HCT116 (cell line): ENCODE measurements around the gene ATP6AP1. TPM values are rescaled to one million over a fixed set of nuclear protein-coding genes. Genes with fewer than 3 reads are reported as not detected.

Experiments
- ATAC-seq: fragments of 200-7000 bp; cut with Tn5 transposase; 2 replicates; pipeline ENCODE4 v1.9.1; 2020; ENCODE audit warnings: mild to moderate bottlenecking, moderate library complexity
- BruUV-seq: library from RNA; stranded (reverse); fragments of 400-500 nt; replicated peaks from 2 replicates; lab custom pipeline; 2021; lab: Mats Ljungman, UMichigan
- CTCF ChIA-PET: fragments of 300-600 bp; sonication (Branson Sonifier 250); formaldehyde crosslinking; loops from one replicate; lab custom pipeline; 2021; ENCODE audit warnings: antibody characterized with exemption; lab: Charles Lee
- POLR2A ChIA-PET: fragments of 300-600, 350-600 bp; sonication (Branson Sonifier 250); formaldehyde crosslinking; loops from one replicate; lab custom pipeline; 2021; ENCODE audit warnings: antibody characterized with exemption; lab: Charles Lee
- RAD21 ChIA-PET, 2 experiments: fragments of 300-600 bp; sonication (Branson Sonifier 250); formaldehyde crosslinking; loops; one replicate each; lab custom pipeline; 2023; ENCODE audit warnings: low total read pairs in 2 of 2; ENCODE audit not compliant: uncharacterized antibody in 2 of 2, unreplicated experiment in 2 of 2, low non-redundant PET in 1 of 2; lab: Charles Lee
- DNase-seq: peaks from one replicate; pipeline ENCODE4 v3.0.0-alpha.2; 2010; ENCODE audit warnings: low read depth, low spot score
- H2AFZ ChIP-seq: fragments of 200-600 bp; shearing (Covaris generic), sonication (generic); 2 replicates; pipeline ENCODE4 v1.6.1; 2017; ENCODE audit warnings: low read depth, mixed run types, mixed read lengths, antibody characterized with exemption, low read length; ENCODE audit not compliant: poor library complexity, severe bottlenecking
- H3K27ac ChIP-seq: 2 replicates; pipeline ENCODE4 v1.5.1; 2012; ENCODE audit warnings: low read depth, low read length
- H3K27me3 ChIP-seq: fragments of 200-600 bp; sonication (generic); 2 replicates; pipeline ENCODE4 v1.6.1; 2016; ENCODE audit warnings: mixed run types, low read length, mixed read lengths; ENCODE audit not compliant: insufficient read depth
- H3K36me3 ChIP-seq, 2 experiments: fragments of 200-500 bp in 1 of 2; fragments of 200-600 bp in 1 of 2; sonication (Bioruptor generic) in 1 of 2; sonication (generic) in 1 of 2; 2 replicates each; pipeline versions ENCODE4 v1.5.1 to v1.6.1; 2014 to 2016; ENCODE audit warnings: low read length in 2 of 2, inconsistent platforms in 1 of 2, mixed read lengths in 1 of 2, mixed run types in 1 of 2; ENCODE audit not compliant: insufficient read depth in 2 of 2, control insufficient read depth in 1 of 2
- H3K4me1 ChIP-seq, 2 experiments: fragments of 200-600 bp in 1 of 2; sonication (generic) in 1 of 2; 2 replicates each; pipeline versions ENCODE4 v1.5.1 to v1.6.1; 2012 to 2017; ENCODE audit warnings: low read length in 2 of 2, inconsistent platforms in 1 of 2, mild to moderate bottlenecking in 1 of 2, mixed read lengths in 1 of 2, mixed run types in 1 of 2, moderate library complexity in 1 of 2; ENCODE audit not compliant: insufficient read depth in 2 of 2, control insufficient read depth in 1 of 2
- H3K4me2 ChIP-seq: fragments of 200-600 bp; sonication (generic); 2 replicates; pipeline ENCODE4 v1.6.1; 2017; ENCODE audit warnings: mixed run types, low read length, mixed read lengths
- H3K4me3 ChIP-seq, 2 experiments: fragments of 200-600 bp in 1 of 2; sonication (generic) in 1 of 2; replicated peaks in 1 of 2; 2 replicates each; pipeline ENCODE4 v1.5.1; 2011 to 2016; ENCODE audit warnings: low read length in 2 of 2, control low read depth in 1 of 2, low read depth in 1 of 2, mild to moderate bottlenecking in 1 of 2, mixed read lengths in 1 of 2, mixed run types in 1 of 2
- H3K79me2 ChIP-seq: fragments of 200-600 bp; sonication (generic); 2 replicates; pipeline ENCODE4 v1.6.1; 2017; ENCODE audit warnings: mild to moderate bottlenecking, mixed run types, low read length, moderate library complexity, mixed read lengths; ENCODE audit not compliant: insufficient read depth
- H3K9ac ChIP-seq: fragments of 200-600 bp; sonication (generic); 2 replicates; pipeline ENCODE4 v1.6.1; 2016; ENCODE audit warnings: low read length, mixed read lengths
- H3K9me2 ChIP-seq: fragments of 200-600 bp; sonication (generic), shearing (Covaris generic); 2 replicates; pipeline ENCODE4 v1.6.1; 2017; ENCODE audit warnings: mixed run types, mild to moderate bottlenecking, moderate library complexity; ENCODE audit not compliant: insufficient read depth
- H3K9me3 ChIP-seq, 2 experiments: fragments of 200-500 bp in 1 of 2; fragments of 200-600 bp in 1 of 2; sonication (Bioruptor generic) in 1 of 2; sonication (generic) in 1 of 2; 2 replicates each; pipeline ENCODE4 v1.6.1; 2014 to 2017; ENCODE audit warnings: low read length in 2 of 2, mixed read lengths in 2 of 2, inconsistent platforms in 1 of 2, low read depth in 1 of 2, mild to moderate bottlenecking in 1 of 2, mixed run types in 1 of 2, moderate library complexity in 1 of 2; ENCODE audit not compliant: control insufficient read depth in 1 of 2, insufficient read depth in 1 of 2
- H4K20me1 ChIP-seq: fragments of 200-600 bp; sonication (generic), shearing (Covaris generic); 2 replicates; pipeline ENCODE4 v1.6.1; 2017; ENCODE audit warnings: mixed run types, mild to moderate bottlenecking, moderate library complexity; ENCODE audit not compliant: insufficient read depth
- CBX3 ChIP-seq: IDR thresholded peaks from 2 replicates; pipeline ENCODE4 v1.6.1; 2012; ENCODE audit warnings: low read depth
- CEBPB ChIP-seq: IDR thresholded peaks from 2 replicates; pipeline ENCODE4 v1.6.1; 2012; ENCODE audit warnings: low read depth
- EZH2phosphoT487 ChIP-seq: fragments of 200-600 bp; IDR thresholded peaks from 2 replicates; pipeline ENCODE4 v1.6.1; 2018; ENCODE audit warnings: antibody characterized with exemption, borderline replicate concordance
- FOSL1 ChIP-seq: IDR thresholded peaks from 2 replicates; pipeline ENCODE4 v1.6.1; 2012; ENCODE audit warnings: low read depth
- JUND ChIP-seq: IDR thresholded peaks from 2 replicates; pipeline ENCODE4 v1.6.1; 2012
- POLR2AphosphoS5 ChIP-seq: IDR thresholded peaks from 2 replicates; pipeline ENCODE4 v1.6.1; 2011; ENCODE audit warnings: mild to moderate bottlenecking, low read depth, low read length, moderate library complexity
- SIN3A ChIP-seq: IDR thresholded peaks from 2 replicates; pipeline ENCODE4 v1.6.1; 2012; ENCODE audit warnings: low read depth
- SP1 ChIP-seq: IDR thresholded peaks from 2 replicates; pipeline ENCODE4 v1.6.1; 2012; ENCODE audit warnings: low read depth
- ZFX ChIP-seq: fragments of 450-650 bp; IDR thresholded peaks from 2 replicates; pipeline ENCODE4 v1.6.1; 2017
- ZNF274 ChIP-seq: fragments of 200-500 bp; sonication (Bioruptor generic); IDR thresholded peaks from 2 replicates; pipeline ENCODE4 v1.6.1; 2014; ENCODE audit warnings: mild to moderate bottlenecking, low read depth, low read length, inconsistent platforms
- intact Hi-C: fragments of 100-400 bp; cut with micrococcal nuclease; formaldehyde crosslinking; loops from 2 replicates; pipeline ENCODE4 v1.10.0; 2022
- total RNA-seq: library from RNA; stranded (reverse); gene quantifications from one replicate; pipeline ENCODE4 v1.2.1, GENCODE V29; 2021; ENCODE audit not compliant: unreplicated experiment
- TF ChIP-seq, protein P1 (sequence below): IDR thresholded peaks from 2 replicates; pipeline ENCODE4 v1.6.1; 2012; ENCODE audit warnings: low read depth

Gene ATP6AP1
- total RNA-seq, 1 experiment from 2014 or later = 53.4 TPM

DNA sequence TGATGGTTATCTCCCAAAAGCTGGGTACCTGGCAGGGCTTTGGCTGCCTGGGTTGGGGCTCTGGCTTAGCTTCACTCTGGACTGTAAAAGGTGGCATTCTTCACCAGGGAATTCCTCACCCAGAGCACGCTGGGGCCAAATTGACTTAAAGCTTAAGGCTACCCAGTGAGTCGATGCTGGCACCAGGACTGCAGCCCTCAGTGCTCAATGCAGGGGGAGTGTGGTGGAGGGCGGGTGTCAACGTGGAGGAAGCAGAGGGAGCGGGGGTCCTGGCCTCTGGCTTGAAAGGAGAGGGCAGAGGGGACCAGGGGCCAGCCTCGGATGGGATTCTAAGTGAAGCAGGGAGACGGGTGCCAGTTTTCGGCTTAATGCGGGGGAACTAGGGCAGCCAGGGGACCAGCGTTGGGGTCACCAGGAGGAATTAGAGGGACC, 15.0 kb downstream of the ATP6AP1 start (continued):
- TF ChIP-seq, protein P1, sequence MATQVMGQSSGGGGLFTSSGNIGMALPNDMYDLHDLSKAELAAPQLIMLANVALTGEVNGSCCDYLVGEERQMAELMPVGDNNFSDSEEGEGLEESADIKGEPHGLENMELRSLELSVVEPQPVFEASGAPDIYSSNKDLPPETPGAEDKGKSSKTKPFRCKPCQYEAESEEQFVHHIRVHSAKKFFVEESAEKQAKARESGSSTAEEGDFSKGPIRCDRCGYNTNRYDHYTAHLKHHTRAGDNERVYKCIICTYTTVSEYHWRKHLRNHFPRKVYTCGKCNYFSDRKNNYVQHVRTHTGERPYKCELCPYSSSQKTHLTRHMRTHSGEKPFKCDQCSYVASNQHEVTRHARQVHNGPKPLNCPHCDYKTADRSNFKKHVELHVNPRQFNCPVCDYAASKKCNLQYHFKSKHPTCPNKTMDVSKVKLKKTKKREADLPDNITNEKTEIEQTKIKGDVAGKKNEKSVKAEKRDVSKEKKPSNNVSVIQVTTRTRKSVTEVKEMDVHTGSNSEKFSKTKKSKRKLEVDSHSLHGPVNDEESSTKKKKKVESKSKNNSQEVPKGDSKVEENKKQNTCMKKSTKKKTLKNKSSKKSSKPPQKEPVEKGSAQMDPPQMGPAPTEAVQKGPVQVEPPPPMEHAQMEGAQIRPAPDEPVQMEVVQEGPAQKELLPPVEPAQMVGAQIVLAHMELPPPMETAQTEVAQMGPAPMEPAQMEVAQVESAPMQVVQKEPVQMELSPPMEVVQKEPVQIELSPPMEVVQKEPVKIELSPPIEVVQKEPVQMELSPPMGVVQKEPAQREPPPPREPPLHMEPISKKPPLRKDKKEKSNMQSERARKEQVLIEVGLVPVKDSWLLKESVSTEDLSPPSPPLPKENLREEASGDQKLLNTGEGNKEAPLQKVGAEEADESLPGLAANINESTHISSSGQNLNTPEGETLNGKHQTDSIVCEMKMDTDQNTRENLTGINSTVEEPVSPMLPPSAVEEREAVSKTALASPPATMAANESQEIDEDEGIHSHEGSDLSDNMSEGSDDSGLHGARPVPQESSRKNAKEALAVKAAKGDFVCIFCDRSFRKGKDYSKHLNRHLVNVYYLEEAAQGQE = no peak
- no peak for TF ChIP-seq CBX3
- TF ChIP-seq EZH2phosphoT487 = no peak
- no peak for TF ChIP-seq SP1
- no peak for TF ChIP-seq SIN3A
- no peak for TF ChIP-seq FOSL1
- TF ChIP-seq ZNF274 = no peak

DNA sequence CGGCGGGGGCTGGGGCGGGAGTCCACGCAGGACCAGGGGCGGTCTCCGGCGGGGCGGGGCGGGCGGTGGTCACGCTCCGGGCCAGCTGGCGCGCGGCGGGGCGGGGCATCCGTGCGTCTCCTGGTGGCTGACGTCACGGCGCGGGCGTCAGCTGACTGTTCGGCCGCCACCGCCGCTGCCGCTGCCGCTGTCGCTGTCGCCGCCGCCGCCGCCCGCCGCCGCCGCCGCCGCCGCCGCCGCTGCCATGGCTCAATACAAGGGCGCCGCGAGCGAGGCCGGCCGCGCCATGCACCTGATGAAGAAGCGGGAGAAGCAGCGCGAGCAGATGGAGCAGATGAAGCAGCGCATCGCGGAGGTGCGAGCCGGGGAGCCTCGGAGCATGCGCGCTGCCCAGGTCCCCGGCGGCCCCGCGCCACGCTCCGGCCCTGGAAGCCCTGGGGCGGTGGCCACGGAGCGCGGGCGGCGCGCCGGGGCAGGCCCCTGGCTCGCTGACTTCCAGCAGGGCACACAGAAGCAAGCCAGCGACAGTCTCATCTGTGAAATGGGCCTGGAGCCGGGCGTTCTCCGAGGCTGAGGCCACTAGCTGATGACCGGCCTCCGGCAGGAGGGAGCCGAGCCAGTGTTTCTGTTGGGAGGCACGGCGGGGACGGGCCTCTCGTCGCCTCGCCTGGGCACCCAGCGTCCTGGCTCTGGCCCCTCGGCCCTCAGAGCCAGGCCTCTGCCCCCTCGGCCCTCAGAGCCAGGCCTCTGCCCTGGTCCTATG, 15.7 kb downstream of the ATP6AP1 start, which contains the start of gene FAM50A:
FAM50A (plus strand) TSS at position 150 of the 763 bp plus-strand sequence; CDS start at position 245, 95 bp downstream.
- peak within 1 kb of the TSS; percentile 70 for H3K27ac ChIP-seq
- H4K20me1 ChIP-seq = no peaks in the 10 kb centered on the region
- H2AFZ ChIP-seq = no peak within 1 kb of the TSS
- no peaks in the 10 kb centered on the region for H3K9me2 ChIP-seq
- H3K9me3 ChIP-seq = no peaks in the 10 kb centered on the region
- RAD21 ChIA-PET = no interaction called here
- H3K4me1 ChIP-seq = peaks cover 6 to 16% of the 10 kb centered on the region in 2 experiments; a peak in 3 of 4 replicates
- ATAC-seq = peak; percentile 88
- no peaks in the 10 kb centered on the region for H3K27me3 ChIP-seq
- TF ChIP-seq SP1 = no peak
- TF ChIP-seq JUND = no peak
- TF ChIP-seq POLR2AphosphoS5 = peak; percentile 28; the same call in 1 of the 2 replicates
- no peak for TF ChIP-seq CEBPB
- TF ChIP-seq ZFX = peak; percentile 56; the same call in 1 of the 2 replicates
- no peak for TF ChIP-seq CBX3
- POLR2A ChIA-PET = no interaction called here
- H3K9ac ChIP-seq = peak within 1 kb of the TSS; percentile 79
- no peak for DNase-seq
- BruUV-seq = no TSS peak
- peaks cover 19% of the 10 kb centered on the region for H3K79me2 ChIP-seq
- H3K36me3 ChIP-seq = no peaks in the 10 kb centered on the region; a peak in 1 of 4 replicates
- intact Hi-C loops = loop anchor here (5.0 kb wide), 1 partner anchor 33 kb away; the partner anchor contains the start of gene LAGE3
- peak within 1 kb of the TSS; percentile 59 to 68 for H3K4me3 ChIP-seq
- CTCF ChIA-PET = no interaction called here
- H3K4me2 ChIP-seq = peak within 1 kb of the TSS; percentile 81
